Fibroblast of the aortic adventitia (primary cell): ENCODE results near the gene RFK. TPM values are rescaled to one million over a fixed set of nuclear protein-coding genes. Genes with fewer than 3 reads are reported as not detected.

Source experiments
- DNase-seq: peaks from one replicate; pipeline ENCODE4 v3.0.0-alpha.2; 2010; ENCODE audit warnings: low read depth
- H3K4me3 ChIP-seq: 2 replicates; pipeline ENCODE4 v1.5.1; 2011; ENCODE audit warnings: low read depth, mild to moderate bottlenecking, control low read depth, low read length, moderate library complexity
- total RNA-seq: library from RNA; depleted of rRNA; stranded (reverse); fragments of >200 nt; gene quantifications from 2 replicates; pipeline ENCODE4 v1.2.3, GENCODE V29; 2012; ENCODE audit warnings: low replicate concordance
- TF ChIP-seq, protein P1 (sequence below): IDR thresholded peaks from 2 replicates; pipeline ENCODE4 v1.5.1; 2011; ENCODE audit warnings: mild to moderate bottlenecking, low read length, control low read depth, inconsistent platforms; ENCODE audit not compliant: insufficient read depth

Gene RFK
- total RNA-seq, 1 donor: 28.7 TPM

DNA sequence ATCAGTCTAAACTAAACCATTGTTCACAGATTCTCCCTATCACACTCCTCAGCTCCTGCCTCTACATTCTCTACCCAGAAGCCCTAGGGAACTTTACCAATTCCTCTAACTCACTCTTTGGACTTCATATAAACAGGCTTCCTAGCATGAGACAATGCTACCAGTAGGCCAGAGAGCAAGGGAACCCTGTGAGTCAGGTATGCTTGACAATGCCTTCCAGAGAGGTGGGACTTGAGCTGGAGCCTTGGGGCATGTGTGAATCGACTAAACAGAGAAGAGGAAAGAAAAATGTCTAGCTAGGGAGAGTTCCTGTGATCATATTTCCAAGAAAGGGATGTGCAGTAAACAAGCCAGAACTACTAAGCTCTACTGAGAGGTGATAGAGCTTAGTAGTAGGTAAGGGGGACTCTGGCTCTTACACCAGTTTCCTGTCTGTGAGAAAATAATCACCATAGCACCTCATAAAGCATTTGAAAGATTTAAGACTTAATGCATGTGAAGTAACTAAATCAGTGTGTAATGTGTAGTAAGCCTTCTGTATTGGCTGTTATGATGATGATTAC is 6.4 kb upstream of the RFK start:
- H3K4me3 ChIP-seq: no peak overlapping the region
- DNase-seq: no peak
- TF ChIP-seq, protein P1, sequence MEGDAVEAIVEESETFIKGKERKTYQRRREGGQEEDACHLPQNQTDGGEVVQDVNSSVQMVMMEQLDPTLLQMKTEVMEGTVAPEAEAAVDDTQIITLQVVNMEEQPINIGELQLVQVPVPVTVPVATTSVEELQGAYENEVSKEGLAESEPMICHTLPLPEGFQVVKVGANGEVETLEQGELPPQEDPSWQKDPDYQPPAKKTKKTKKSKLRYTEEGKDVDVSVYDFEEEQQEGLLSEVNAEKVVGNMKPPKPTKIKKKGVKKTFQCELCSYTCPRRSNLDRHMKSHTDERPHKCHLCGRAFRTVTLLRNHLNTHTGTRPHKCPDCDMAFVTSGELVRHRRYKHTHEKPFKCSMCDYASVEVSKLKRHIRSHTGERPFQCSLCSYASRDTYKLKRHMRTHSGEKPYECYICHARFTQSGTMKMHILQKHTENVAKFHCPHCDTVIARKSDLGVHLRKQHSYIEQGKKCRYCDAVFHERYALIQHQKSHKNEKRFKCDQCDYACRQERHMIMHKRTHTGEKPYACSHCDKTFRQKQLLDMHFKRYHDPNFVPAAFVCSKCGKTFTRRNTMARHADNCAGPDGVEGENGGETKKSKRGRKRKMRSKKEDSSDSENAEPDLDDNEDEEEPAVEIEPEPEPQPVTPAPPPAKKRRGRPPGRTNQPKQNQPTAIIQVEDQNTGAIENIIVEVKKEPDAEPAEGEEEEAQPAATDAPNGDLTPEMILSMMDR: no peak

DNA sequence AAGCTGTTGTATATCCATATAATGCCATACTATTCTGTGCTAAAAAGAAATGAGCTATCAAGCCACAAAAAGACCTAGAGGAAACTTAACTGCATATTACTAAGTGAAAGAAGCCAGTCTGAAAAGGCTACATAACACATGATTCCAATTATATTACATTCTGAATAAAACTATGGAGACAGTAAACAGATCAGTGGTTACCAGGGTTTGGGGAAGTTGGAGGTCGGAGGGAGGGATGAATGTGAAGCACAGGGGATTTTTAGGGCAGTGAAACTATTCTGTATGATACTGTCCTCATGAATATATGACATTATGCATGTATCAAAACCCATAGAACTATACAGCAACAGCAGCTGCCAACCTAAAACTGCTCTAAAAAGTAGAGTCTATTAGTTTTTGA is 5.6 kb upstream of the RFK start:
- no peak overlapping the region for H3K4me3 ChIP-seq
- no peak for DNase-seq
- TF ChIP-seq, protein P1: no peak

DNA sequence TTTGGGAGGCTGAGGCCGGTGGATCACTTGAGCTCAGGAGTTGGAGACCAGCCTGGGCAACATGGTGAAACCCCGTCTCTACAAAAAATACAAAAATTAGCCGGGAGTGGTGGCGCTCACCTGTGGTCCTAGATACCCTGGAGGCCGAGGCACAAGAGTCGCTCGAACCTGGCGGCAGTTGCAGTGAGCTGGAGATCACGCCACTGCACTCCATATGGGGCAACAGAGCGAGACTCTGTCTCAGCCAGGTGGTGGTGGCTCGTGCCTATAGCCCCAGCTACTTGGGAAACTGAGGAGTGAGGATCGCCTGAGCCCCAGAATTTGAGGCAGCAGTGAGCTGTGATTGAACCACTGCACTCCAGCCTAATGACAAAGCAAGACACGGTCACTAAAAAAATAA is 2.4 kb upstream of the RFK start:
- DNase-seq: no peak
- TF ChIP-seq, protein P1: no peak
- H3K4me3 ChIP-seq: no peak overlapping the region

DNA sequence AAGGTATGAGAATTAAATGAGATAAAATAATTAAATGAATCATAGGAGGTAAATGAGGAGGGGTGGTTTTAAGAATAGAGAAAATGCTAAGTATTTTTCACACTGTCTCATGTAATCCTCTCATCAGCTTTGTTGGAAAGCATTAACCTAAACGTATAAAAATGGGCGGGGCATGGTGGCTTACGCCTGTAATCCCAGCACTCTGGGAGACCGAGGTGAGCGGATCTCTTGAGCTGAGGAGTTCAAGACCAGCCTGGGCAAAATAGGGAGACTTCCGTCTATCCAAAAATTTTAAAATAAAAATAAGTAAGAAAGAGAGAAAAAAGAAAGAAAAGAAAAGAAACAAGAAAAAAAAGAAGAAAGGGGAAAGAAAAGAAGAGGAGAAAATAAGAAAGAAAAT is 1.9 kb upstream of the RFK start:
- TF ChIP-seq, protein P1: no peak
- no peak for DNase-seq
- no peak overlapping the region for H3K4me3 ChIP-seq

DNA sequence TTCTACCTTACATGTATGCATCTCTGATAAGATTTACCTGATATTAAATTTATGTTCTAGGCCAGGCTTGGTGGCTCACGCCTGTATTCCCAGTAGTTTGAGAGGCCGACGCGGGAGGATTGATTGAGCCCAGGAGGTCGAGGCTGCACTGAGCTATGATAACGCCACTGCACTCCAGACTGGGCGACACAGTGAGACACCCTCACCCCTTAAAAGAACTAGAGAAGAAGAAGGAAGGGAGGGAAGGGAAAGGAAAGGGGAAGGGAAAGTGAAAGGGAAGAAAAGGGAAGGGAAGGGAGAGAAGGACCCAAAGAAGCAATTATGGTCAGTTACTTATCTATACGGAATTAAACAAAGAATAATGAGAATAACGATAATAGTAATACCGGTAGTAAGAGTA is 1.2 kb upstream of the RFK start:
- DNase-seq: no peak
- TF ChIP-seq, protein P1: no peak
- H3K4me3 ChIP-seq: no peak overlapping the region

DNA sequence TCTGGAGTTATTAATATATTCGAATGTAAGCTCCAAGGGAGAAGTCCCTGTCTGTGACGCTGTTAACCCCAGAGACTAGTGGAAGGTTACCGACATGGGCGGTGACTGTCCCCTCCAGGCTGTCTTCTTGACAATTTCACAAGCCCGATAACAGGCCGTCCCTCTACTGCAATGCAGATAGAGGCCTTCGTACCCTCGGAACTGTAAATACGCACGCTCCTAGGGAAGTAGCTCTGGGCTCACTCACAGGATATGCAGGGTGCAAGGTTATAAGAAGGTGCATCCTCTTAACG is 680 bp upstream of the RFK start:
- TF ChIP-seq, protein P1: no peak
- H3K4me3 ChIP-seq: peak overlapping the region; percentile 80
- DNase-seq: peak; percentile 42

DNA sequence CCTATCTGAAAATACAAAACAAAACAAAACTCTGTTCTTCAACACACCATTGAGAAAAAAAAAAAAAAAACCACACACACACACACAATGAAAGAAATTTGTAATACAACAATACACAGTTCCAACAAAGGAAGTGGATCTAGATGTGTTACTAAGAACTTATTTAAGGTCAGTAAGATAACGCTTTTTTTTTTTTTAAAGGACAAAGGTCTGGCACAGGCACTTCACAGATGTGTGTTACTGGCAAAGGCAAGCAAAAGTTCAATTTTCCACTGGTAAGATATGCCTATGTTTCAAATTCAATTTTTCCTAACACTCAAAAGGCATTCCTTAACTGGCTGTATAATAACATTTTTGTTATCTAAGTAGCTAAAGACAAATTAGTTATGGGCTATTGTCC is 3.6 kb downstream of the RFK start:
- TF ChIP-seq, protein P1: no peak
- no peak overlapping the region for H3K4me3 ChIP-seq
- no peak for DNase-seq
